ENCODE data around the gene DERA.

DNA sequence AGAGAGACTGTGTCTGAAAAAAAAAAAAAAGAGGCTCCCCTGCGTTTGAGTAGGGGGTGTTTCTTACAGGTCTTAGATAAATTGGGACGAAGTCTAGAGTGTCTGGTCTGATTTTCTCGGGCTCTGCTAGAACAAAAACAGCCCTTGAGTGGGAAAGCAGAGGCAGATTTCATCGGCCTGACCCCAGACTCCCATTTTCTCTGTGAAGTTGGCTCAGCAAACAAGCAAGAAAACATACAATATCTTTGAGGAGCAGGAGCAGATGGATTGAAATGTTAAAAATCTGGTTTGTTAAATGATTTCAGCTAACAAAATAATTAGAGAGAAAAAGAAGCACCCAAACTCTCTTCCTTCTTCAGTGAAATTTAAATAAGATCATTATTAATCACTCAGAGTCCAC is 44.1 kb downstream of the DERA start:
- TF ChIP-seq POLR2A (IDR thresholded peaks at IDR 0.05; ENCODE audit: low read depth, low read length) (no peak), TAF1 (IDR thresholded peaks at IDR 0.05; ENCODE audit: low read depth, low read length) (no peak), POLR2AphosphoS5 (IDR thresholded peaks at IDR 0.05; ENCODE audit: low read depth, low read length) (no peak), SPI1 (IDR thresholded peaks at IDR 0.05; ENCODE audit: low read depth, low read length) (no peak), PAX5 (IDR thresholded peaks at IDR 0.05; ENCODE audit: insufficient read depth, low read length, severe bottlenecking) (no peak)

All from GM12891 (cell line).